ENCODE results near the gene SELPLG. TPM values are rescaled to one million over a fixed set of nuclear protein-coding genes. Genes with fewer than 3 reads are reported as not detected.
"Not testable (repeated sequence)": the region's sequence is repeated elsewhere in the genome, so short reads cannot be mapped to it uniquely, and the experiment has no call there.

SELPLG gene
- polyA plus RNA-seq, 3 donors: 1.6 to 2.7 (median 1.7) TPM

DNA sequence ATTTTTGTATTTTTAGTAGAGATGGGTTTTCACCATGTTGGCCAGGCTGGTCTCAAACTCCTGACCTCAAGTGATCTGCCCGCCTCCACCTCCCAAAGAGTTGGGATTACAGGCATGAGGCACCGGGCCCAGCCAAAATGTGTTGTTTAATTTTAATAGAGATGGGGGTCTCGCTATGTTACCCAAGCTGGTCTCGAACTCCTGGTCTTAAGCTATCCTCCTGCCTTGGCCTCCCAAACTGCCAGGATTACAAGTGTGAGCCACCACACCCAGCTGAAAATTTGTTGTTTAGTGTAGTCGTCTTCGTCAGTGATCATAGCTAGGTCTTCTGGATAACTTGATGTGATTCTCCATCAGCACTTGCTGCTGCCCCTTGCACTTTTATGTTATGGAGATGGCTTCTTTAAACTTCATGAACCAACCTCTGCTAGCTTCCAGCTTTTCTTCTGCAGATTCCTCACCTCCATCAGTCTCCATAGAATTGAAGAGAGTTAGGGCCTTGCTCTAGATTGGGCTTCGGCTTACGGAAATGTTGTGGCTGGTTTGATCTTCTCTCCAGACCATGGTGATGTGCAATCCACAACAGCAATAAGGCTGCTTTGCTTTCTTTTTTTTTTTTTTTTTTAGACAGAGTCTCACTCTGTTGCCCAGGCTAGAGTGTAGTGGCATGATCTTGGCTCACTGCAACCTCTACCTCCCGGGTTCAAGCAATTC, 58.3 kb downstream of the SELPLG start:
- DNase-seq (ENCODE audit: low read depth in 3 of 3, low spot score in 2 of 3): no peak

- DNase-seq (ENCODE audit: low read depth in 3 of 3, low spot score in 2 of 3): not testable (repeated sequence)
Observed at GRCh38 chr12:108574276-108574675, 59.4 kb downstream of the SELPLG start.

- no peak for DNase-seq (ENCODE audit: low read depth in 3 of 3, low spot score in 2 of 3)
Observed at GRCh38 chr12:108573317-108573716, 60.4 kb downstream of the SELPLG start.

DNA sequence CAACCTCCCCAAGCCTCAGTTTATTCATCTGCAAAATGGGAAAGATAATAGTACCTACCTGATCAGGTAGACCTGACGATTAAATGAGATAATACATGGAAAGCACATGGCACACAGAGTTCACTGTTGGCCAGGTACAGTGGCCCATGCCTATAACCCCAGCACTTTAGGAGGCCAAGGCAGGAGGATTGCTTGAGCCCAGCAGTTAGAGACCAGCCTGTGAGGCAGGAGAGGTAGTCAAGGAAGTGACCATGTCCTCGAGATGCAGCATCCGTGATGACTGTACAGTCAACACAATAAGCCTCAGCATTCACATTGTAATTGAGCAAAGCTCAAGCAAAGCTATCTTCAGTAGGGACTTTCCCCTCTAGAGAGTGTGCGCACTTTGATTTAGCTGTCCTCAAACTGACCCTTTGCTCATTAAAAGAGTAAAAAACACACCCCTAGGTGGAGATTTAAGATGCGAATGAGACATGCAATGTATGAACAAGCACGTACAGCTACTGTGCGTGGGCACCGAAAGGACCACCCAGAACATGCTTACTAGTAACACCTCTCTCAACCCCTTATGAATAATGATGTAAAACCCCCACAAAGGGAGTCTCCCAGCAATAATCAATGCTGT, 61.4 kb downstream of the SELPLG start:
- no peak for DNase-seq (ENCODE audit: low read depth in 3 of 3, low spot score in 2 of 3)

Other genes with a start within 250 kb of the SELPLG start
- 1 to 10 TPM; 3.4 to 4.1 (median 4.0) TPM for gene FICD, start 118.6 kb downstream of the SELPLG start, polyA plus RNA-seq (ENCODE audit: insufficient read length in 3 of 3)
- 10 to 100 TPM; 52.9 to 55.7 (median 54.9) TPM for gene SART3, start 72.7 kb downstream of the SELPLG start, polyA plus RNA-seq (ENCODE audit: insufficient read length in 3 of 3)
- 100 to 1,000 TPM; 114 to 127 (median 120) TPM for gene ISCU, start 71.3 kb downstream of the SELPLG start, polyA plus RNA-seq (ENCODE audit: insufficient read length in 3 of 3)
- gene TMEM119, start 35.8 kb downstream of the SELPLG start, polyA plus RNA-seq (ENCODE audit: insufficient read length in 3 of 3): 10 to 100 TPM; 19.9 to 21.2 (median 20.1) TPM
- gene CORO1C, start 97.6 kb upstream of the SELPLG start, polyA plus RNA-seq (ENCODE audit: insufficient read length in 3 of 3): 10 to 100 TPM; 57.9 to 62.0 (median 58.3) TPM
- 10 to 100 TPM; 17.0 to 19.2 (median 18.5) TPM for gene SSH1, start 223.7 kb upstream of the SELPLG start, polyA plus RNA-seq (ENCODE audit: insufficient read length in 3 of 3)
- gene DAO, start 246.2 kb upstream of the SELPLG start, polyA plus RNA-seq (ENCODE audit: insufficient read length in 3 of 3): 1 to 10 TPM; 1.0 to 2.0 (median 1.1) TPM

Data from right renal cortex interstitium (tissue), 3 donors.